Astrocyte of the cerebellum (primary cell): Measurements from ENCODE around the gene GALNT8.

ENCODE experiments used
- DNase-seq: peaks from one replicate; pipeline ENCODE4 v3.0.0-alpha.2; 2011; ENCODE audit warnings: low read depth
- H3K4me3 ChIP-seq: 2 replicates; pipeline ENCODE4 v1.5.1; 2011; ENCODE audit warnings: mild to moderate bottlenecking, low read depth, low read length, moderate library complexity
- in situ Hi-C: cut with HindIII; loops from 2 replicates; pipeline ENCODE4 v1.10.0; 2017; ENCODE audit warnings: low sequenced_read_pairs
- TF ChIP-seq, protein P1 (sequence below): IDR thresholded peaks from 2 replicates; pipeline ENCODE4 v1.5.1; 2012; ENCODE audit warnings: low read length, low read depth, moderate library complexity, mild to moderate bottlenecking; ENCODE audit errors: missing control alignments

The GALNT8 gene

DNA sequence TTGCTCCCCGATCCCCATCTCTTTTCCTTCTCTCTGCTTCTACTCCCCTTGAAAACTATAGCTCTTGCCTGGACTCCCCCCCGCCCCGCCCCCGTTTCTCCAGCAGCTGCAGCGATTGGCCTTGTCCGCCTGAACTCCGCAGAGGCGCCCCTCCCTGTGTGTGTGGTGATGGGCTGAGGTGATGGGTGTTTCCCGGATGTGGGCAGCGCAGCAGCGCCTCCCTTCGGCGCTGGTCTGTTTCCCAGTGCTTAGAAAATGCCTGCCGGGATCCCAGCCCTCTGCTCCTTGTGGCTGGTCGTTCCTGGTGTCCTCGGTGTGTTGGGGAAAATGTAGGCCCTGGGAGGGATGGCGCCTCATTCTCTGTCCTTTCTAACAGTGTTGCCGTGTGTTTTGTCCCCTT is 43.3 kb downstream of the GALNT8 start:
- DNase-seq = no peak
- in situ Hi-C loops = no loop called here
- TF ChIP-seq, protein P1, sequence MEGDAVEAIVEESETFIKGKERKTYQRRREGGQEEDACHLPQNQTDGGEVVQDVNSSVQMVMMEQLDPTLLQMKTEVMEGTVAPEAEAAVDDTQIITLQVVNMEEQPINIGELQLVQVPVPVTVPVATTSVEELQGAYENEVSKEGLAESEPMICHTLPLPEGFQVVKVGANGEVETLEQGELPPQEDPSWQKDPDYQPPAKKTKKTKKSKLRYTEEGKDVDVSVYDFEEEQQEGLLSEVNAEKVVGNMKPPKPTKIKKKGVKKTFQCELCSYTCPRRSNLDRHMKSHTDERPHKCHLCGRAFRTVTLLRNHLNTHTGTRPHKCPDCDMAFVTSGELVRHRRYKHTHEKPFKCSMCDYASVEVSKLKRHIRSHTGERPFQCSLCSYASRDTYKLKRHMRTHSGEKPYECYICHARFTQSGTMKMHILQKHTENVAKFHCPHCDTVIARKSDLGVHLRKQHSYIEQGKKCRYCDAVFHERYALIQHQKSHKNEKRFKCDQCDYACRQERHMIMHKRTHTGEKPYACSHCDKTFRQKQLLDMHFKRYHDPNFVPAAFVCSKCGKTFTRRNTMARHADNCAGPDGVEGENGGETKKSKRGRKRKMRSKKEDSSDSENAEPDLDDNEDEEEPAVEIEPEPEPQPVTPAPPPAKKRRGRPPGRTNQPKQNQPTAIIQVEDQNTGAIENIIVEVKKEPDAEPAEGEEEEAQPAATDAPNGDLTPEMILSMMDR = no peak
- H3K4me3 ChIP-seq = no peak overlapping the region

DNA sequence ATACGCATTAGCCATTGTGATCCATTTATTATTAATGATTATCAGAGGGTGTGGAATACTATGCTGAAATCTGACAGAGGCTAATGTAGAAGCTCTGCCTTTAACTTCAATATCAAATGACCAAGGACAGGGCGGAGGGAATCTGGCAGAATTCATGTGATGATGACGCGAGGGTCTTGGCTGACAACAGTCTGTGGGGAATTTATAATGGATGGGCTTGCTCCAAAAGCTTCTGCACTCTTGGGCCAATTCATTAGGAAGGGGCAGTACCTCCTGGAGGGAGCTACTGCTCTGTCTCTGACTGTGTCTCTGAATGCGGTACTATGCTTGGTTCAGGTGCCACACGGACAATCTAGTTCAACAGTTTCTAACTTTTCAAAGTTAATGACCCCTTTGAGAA is 46.2 kb downstream of the GALNT8 start:
- in situ Hi-C loops = no loop called here
- TF ChIP-seq, protein P1 = no peak
- DNase-seq = no peak
- H3K4me3 ChIP-seq = no peak overlapping the region

DNA sequence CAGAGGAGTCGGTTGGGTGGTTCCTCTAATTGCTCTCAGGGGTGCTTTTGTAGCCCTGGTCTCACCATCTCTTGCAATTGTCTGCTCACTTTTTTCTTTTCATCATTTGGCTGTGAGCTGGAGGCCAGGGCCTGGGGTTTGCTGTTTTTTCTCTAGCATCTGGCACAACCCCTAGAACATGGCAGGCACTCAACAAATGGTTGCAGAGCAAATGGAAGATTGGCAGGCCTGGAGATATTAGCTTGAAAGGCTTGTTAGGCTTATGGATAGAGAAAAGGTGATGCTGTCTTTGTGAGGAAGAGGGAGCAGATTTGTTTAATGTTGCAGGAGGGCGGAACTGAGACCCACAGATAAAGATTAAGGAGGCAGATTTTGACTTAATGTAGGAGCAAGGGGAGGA is 47.0 kb downstream of the GALNT8 start:
- DNase-seq = no peak

DNA sequence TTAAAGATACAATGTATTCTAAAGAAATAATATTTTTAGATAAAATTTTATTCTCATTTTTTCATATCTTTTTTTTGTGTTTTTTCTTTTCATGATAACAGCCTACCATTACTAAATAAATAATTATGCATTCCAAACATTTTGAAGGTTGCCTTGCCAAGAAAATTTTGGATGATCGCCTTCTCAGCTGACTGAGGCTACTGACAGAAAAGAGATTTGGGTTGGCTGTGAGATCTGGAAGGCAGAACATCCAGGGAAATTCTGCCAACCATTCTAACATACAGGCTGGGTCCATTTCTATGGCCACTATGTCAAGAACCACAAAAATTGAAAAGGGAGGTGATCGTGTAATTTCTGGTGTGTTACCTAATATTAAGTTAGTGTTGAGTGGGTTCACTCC is 48.1 kb downstream of the GALNT8 start:
- in situ Hi-C loops = no loop called here
- no peak overlapping the region for H3K4me3 ChIP-seq
- DNase-seq = no peak
- TF ChIP-seq, protein P1 = no peak

More for the DNA sequence above, 47.0 kb downstream of the GALNT8 start:
- H3K4me3 ChIP-seq = no peak overlapping the region
- TF ChIP-seq, protein P1 = no peak
- in situ Hi-C loops = no loop called here

DNA sequence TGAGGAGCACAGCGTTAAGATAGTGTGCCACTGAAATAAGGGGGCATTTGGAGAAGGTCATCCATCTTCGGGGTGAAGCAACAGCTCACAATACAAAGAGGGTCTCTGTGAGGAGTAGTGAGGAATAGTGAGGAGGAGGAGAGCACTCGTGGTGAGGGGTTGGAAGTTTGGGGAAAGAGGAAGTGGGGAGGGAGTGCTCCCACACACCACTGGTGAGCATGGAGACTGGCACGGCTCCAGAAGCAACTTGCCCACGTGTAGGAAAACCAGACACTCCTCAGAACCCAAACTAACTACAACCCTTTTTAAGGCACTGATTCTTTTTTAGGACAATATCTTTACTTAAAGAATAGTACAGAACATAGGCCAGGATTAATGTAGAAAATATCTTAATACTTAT is 48.9 kb downstream of the GALNT8 start:
- in situ Hi-C loops = no loop called here
- TF ChIP-seq, protein P1 = no peak
- no peak overlapping the region for H3K4me3 ChIP-seq
- DNase-seq = no peak

DNA sequence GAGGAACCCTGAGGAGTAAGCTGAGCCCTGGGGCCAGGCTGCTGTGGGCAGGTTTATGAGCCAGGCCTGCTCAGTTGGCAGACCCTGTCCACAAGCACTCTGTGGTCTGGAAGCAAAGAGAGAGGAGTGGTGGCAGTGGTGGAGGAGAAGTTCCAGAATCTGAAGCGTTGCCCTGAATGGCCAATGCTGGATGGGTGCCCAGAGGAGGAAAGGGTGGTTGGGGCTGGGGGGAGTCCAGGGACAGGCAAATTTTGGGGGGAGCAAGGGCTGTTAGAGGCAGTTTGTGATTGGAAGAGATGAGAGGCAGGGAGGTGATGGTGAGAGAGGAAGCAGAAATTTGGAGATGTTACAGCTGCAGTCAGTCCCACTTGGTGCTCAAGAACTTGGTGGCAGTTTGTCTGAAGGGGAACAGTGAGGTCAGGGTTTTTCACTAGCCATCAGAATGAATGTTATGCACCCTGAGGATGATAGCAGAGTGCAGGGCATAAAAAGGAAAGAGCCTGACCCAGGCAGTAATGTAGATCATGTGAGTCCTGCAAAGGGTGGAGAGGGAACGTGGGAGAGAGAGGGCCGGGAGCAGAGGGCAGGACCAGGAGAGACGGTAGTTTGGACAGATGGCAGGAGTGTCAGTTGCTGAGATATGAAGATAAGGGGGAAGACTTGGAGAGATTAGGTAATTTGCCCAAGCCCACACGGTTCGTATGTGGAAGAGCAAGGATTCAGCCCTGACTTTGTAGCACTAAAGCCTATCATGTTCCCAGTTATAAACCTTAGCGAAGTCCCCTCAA is 51.2 kb downstream of the GALNT8 start:
- in situ Hi-C loops = no loop called here
- TF ChIP-seq, protein P1 = no peak
- no peak for DNase-seq
- H3K4me3 ChIP-seq = no peak overlapping the region
